ENCODE measurements around the gene CACNA1D. TPM values are rescaled to one million over a fixed set of nuclear protein-coding genes. Genes with fewer than 3 reads are reported as not detected.

Gene CACNA1D
- polyA plus RNA-seq, 1 donor (not counting 4 experiments of a cell fraction or from before 2014, with no cell fraction given) = 0.20 TPM

DNA sequence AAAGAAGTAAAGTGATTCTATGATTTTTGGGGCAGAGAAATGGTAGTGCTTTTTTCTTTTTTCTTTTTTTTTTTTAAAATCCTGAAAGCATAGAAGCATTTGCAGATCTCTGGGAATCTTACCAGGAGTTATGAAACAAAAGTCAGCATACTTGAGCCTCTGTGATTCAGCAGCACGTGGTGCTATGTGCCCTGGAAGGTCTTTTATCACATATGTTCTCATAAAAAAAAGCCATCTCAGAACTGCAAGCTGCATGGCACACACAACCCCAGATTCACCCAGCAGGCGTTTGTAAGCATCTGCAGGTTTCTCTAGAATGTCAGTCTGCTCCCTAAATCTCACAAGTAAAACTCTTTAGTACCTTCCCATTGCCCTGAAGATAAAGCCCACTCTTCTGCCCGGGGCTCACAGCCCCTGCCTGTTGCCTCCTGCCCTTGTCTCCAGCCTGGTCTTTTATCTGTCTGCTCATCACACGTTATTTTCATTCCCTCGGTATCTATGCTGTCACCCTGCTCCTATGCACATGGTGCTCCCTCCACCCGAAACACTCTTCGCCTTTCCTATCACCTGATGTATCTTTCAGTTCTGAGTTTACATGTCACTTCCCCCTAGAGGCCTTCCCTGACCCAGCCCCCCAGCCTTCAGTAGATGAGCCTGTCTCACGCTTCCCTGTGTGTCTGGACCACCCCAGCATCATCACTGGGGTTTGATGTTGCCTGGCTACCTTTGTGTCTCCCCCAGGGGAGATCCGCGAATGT is 279.4 kb downstream of the CACNA1D start:
- Histone ChIP-seq H3K4me3 (ENCODE audit: control insufficient read depth in 2 of 3, extremely low read depth in 1 of 3, insufficient read depth in 2 of 3, low read depth in 1 of 3, low read length in 3 of 3) (no peak overlapping the region), H3K36me3 (ENCODE audit: control insufficient read depth in 2 of 2, extremely low read depth in 1 of 2, insufficient read depth in 2 of 2, low read length in 2 of 2) (no peaks in the 10 kb centered on the region), H4K20me1 (ENCODE audit: control insufficient read depth, extremely low read depth, insufficient read depth, low read length) (no peaks in the 10 kb centered on the region), H3K27ac (ENCODE audit: control insufficient read depth, insufficient read depth, low read length) (no peak overlapping the region), H2AFZ (ENCODE audit: control insufficient read depth, low read length) (no peak overlapping the region), H3K79me2 (ENCODE audit: control insufficient read depth, insufficient read depth, low read length) (no peaks in the 10 kb centered on the region), H3K4me1 (ENCODE audit: control insufficient read depth, extremely low read depth, insufficient read depth, low read length) (no peaks in the 10 kb centered on the region), H3K4me2 (ENCODE audit: control insufficient read depth, extremely low read depth, insufficient read depth, low read depth, low read length) (no peak overlapping the region), H3K9ac (ENCODE audit: control insufficient read depth, extremely low read depth, insufficient read depth, low read length) (no peak overlapping the region), H3K27me3 (ENCODE audit: control insufficient read depth, extremely low read depth, insufficient read depth, low read length) (no peaks in the 10 kb centered on the region), H3K9me3 (ENCODE audit: control insufficient read depth, low read depth, low read length) (no peaks in the 10 kb centered on the region), H3K9me1 (ENCODE audit: control insufficient read depth, extremely low read depth, insufficient read depth, low read length) (no peaks in the 10 kb centered on the region)
- dilution Hi-C loops (cut with MboI; ENCODE audit: extremely low pct_ligation_motif_present, low sequenced_read_pairs) = no loop called here
- TF ChIP-seq, protein P1, sequence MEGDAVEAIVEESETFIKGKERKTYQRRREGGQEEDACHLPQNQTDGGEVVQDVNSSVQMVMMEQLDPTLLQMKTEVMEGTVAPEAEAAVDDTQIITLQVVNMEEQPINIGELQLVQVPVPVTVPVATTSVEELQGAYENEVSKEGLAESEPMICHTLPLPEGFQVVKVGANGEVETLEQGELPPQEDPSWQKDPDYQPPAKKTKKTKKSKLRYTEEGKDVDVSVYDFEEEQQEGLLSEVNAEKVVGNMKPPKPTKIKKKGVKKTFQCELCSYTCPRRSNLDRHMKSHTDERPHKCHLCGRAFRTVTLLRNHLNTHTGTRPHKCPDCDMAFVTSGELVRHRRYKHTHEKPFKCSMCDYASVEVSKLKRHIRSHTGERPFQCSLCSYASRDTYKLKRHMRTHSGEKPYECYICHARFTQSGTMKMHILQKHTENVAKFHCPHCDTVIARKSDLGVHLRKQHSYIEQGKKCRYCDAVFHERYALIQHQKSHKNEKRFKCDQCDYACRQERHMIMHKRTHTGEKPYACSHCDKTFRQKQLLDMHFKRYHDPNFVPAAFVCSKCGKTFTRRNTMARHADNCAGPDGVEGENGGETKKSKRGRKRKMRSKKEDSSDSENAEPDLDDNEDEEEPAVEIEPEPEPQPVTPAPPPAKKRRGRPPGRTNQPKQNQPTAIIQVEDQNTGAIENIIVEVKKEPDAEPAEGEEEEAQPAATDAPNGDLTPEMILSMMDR (optimal IDR thresholded peaks at IDR 0.05 in 1 of 3, IDR thresholded peaks at IDR 0.05 in 1 of 3, conservative IDR thresholded peaks at IDR 0.05 in 1 of 3; ENCODE audit: extremely low read depth in 1 of 3, insufficient read depth in 2 of 3, low read length in 3 of 3) = no peak
- no peak for TF ChIP-seq EZH2 (IDR thresholded peaks at IDR 0.05; ENCODE audit: low read length)
- FAIRE-seq (peak; percentile 5), DNase-seq (ENCODE audit: low read depth, low spot score) (no peak)

DNA sequence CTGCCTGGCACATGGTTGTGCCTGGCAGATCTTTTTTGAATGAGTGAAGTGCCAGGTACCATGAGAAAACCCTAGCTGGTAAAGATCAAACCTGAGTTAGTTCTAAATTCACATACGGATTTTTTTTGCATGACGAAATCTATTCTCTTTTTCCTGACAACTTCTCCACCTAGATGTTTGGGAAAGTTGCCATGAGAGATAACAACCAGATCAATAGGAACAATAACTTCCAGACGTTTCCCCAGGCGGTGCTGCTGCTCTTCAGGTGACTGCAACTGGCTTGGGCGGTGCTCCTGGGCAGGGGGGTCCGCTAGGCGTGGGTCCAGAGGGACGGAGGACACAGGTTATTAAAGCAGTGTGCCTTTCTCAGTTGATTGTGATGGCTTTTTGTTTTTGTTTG is 280.0 kb downstream of the CACNA1D start:
- no peak overlapping the region for H3K4me3 ChIP-seq (ENCODE audit: control insufficient read depth in 2 of 3, extremely low read depth in 1 of 3, insufficient read depth in 2 of 3, low read depth in 1 of 3, low read length in 3 of 3)
- H2AFZ ChIP-seq (ENCODE audit: control insufficient read depth, low read length) = no peak overlapping the region
- no peaks in the 10 kb centered on the region for H4K20me1 ChIP-seq (ENCODE audit: control insufficient read depth, extremely low read depth, insufficient read depth, low read length)
- no peaks in the 10 kb centered on the region for H3K79me2 ChIP-seq (ENCODE audit: control insufficient read depth, insufficient read depth, low read length)
- H3K9ac ChIP-seq (ENCODE audit: control insufficient read depth, extremely low read depth, insufficient read depth, low read length) = no peak overlapping the region
- TF ChIP-seq EZH2 (IDR thresholded peaks at IDR 0.05; ENCODE audit: low read length) = no peak
- TF ChIP-seq, protein P1 (optimal IDR thresholded peaks at IDR 0.05 in 1 of 3, IDR thresholded peaks at IDR 0.05 in 1 of 3, conservative IDR thresholded peaks at IDR 0.05 in 1 of 3; ENCODE audit: extremely low read depth in 1 of 3, insufficient read depth in 2 of 3, low read length in 3 of 3) = no peak
- no peak overlapping the region for H3K27ac ChIP-seq (ENCODE audit: control insufficient read depth, insufficient read depth, low read length)
- peak; percentile 20 for FAIRE-seq
- no peaks in the 10 kb centered on the region for H3K36me3 ChIP-seq (ENCODE audit: control insufficient read depth in 2 of 2, extremely low read depth in 1 of 2, insufficient read depth in 2 of 2, low read length in 2 of 2)
- H3K9me1 ChIP-seq (ENCODE audit: control insufficient read depth, extremely low read depth, insufficient read depth, low read length) = no peaks in the 10 kb centered on the region
- H3K4me2 ChIP-seq (ENCODE audit: control insufficient read depth, extremely low read depth, insufficient read depth, low read depth, low read length) = no peak overlapping the region
- H3K9me3 ChIP-seq (ENCODE audit: control insufficient read depth, low read depth, low read length) = no peaks in the 10 kb centered on the region
- dilution Hi-C loops (cut with MboI; ENCODE audit: extremely low pct_ligation_motif_present, low sequenced_read_pairs) = no loop called here
- H3K27me3 ChIP-seq (ENCODE audit: control insufficient read depth, extremely low read depth, insufficient read depth, low read length) = no peaks in the 10 kb centered on the region
- DNase-seq (ENCODE audit: low read depth, low spot score) = no peak
- H3K4me1 ChIP-seq (ENCODE audit: control insufficient read depth, extremely low read depth, insufficient read depth, low read length) = no peaks in the 10 kb centered on the region
